Eye (tissue), 1 donor: ENCODE data around the gene VWA3B.

Source experiments
- DNase-seq: peaks from one replicate; pipeline ENCODE4 v3.0.0-alpha.2; 2015

The VWA3B gene

GRCh38 chr2:98346311-98347236 is 259.6 kb downstream of the VWA3B start, which contains the start of gene CNGA3:
CNGA3 (plus strand) TSS chr2:98346456; CDS start chr2:98369976, 23,520 bp downstream.
- DNase-seq = peak; percentile 81

DNA sequence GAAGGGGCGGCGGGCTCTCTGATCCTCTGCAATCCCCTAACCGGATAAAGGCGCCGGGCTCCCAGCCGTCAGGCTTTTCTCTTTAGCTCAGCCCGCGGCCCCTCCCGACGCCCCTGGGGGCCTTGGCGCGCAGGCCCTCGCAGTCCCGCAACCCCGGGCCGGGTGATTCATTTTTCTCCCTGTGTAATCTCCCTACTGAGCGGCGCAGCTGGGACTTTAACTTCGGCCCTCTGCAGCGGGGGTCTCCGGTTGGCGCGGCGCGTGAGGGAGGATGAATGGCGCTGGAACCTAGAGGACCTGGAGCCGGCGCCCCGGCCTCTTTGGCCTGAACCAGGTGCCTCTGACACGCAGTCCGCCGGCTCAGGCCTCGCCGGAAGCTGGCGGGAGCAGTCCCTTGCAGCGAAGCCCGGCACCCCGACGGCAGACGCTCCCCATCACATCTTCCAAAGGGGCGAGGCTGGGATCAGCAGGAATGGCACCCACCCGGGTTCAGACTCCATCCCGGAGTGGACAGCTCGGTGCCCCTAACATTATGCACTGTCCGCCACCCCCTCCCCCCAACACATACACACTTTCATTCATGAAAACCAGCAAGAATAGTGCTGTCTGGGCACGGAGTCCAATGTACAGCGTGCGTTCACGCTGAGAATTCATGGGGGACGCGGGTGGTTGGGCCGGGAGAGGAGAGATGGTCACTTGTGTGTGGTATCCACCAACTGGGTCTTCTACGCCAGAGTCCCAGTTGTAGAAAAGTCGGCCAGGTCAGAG is 260.5 kb downstream of the VWA3B start:
- peak; percentile 62 for DNase-seq

DNA sequence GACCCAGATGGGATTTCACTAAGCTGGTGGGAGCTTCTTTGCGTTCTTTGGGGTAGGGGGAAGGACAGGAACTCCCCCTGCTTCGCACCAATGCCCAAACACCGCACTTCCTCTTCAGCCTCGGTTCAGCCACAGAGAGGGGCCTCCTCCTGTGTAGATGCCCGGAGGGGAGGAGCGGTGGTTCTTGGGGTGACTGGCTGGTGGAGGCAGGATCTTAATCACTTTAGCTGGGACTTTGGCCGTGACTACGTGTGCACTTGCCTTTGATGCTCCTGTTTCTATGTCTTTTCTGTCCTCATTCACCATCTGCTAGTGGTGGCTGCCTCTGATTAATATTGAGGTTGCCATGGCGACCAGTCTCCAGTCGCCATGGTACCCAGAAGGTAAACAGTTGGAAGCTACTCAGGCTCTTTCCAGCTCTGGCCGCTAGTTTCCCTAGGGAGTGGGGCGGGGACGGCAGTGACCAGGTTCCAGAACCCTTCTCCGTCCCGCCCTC is 261.1 kb downstream of the VWA3B start:
- DNase-seq = peak; percentile 85

- DNase-seq = no peak
These were observed 263.4 kb downstream of the VWA3B start for GRCh38 chr2:98350411-98350810.

GRCh38 chr2:98355881-98356280 is 268.9 kb downstream of the VWA3B start:
- DNase-seq = no peak

GRCh38 chr2:98356729-98357128 is 269.8 kb downstream of the VWA3B start:
- DNase-seq = no peak

DNA sequence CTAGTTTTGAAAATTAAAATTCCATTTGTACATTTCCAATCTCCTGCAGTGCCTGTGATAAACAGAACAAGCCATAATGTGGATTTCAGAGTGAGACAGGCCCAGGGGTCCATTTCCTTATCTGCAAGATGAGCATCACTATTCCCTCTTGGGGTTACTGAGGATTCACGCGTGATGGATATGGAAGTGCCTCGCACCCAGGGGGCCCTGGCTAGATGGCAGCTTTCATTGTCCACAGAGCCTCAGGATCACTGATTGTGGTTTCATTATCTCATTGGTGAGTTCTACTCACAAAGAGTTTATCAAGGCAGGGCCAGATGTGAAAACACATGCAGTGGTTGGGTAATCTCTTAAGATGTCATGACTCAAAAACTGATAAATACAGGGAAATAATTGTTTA is 270.9 kb downstream of the VWA3B start:
- DNase-seq = peak; percentile 52

GRCh38 chr2:98359986-98360385 is 273.0 kb downstream of the VWA3B start:
- no peak for DNase-seq
